GM12878 (cell line): ENCODE data around the gene ARHGEF7. TPM values are rescaled to one million over a fixed set of nuclear protein-coding genes. Genes with fewer than 3 reads are reported as not detected.

Experiments
- ATAC-seq: fragments of 200-7000 bp; cut with Tn5 transposase; 3 replicates; pipeline ENCODE4 v1.9.1; 2020; ENCODE audit warnings: mild to moderate bottlenecking, moderate library complexity
- BruUV-seq: library from RNA; stranded (reverse); fragments of 400-500 nt; replicated peaks from 2 replicates; lab custom pipeline; 2021; lab: Mats Ljungman, UMichigan
- CTCF ChIA-PET: fragments of 300-600 bp; sonication (Branson Sonifier 250); formaldehyde crosslinking; extraction: SDS; loops from one replicate; lab custom pipeline; 2021; ENCODE audit warnings: inconsistent platforms; lab: Yijun Ruan, JAX
- POLR2A ChIA-PET: fragments of 350-600 bp; formaldehyde crosslinking; extraction: SDS; loops from one replicate; lab custom pipeline; 2021; ENCODE audit warnings: inconsistent platforms; lab: Charles Lee
- RAD21 ChIA-PET: fragments of 300-600 bp; sonication (Branson Sonifier 250); formaldehyde crosslinking; loops from one replicate; lab custom pipeline; 2023; ENCODE audit warnings: antibody characterized with exemption; ENCODE audit not compliant: unreplicated experiment; lab: Charles Lee
- SMC1A ChIA-PET: fragments of 300-600 bp; sonication (Branson Sonifier 250); formaldehyde crosslinking; loops from one replicate; lab custom pipeline; 2023; ENCODE audit not compliant: unreplicated experiment, uncharacterized antibody; lab: Charles Lee
- DNase-seq: peaks from one replicate; pipeline ENCODE4 v3.0.0-alpha.2; 2011; ENCODE audit warnings: low read depth, low spot score
- FAIRE-seq: peaks from 3 replicates; lab custom pipeline; 2011; peaks lifted over from hg19 to GRCh38; lab: Jason Lieb, UNC
- H2AFZ ChIP-seq: 2 replicates; pipeline ENCODE4 v1.6.0; 2011; ENCODE audit warnings: low read depth, low read length, control low read depth; ENCODE audit not compliant: control insufficient read depth
- H3K27ac ChIP-seq: 2 replicates; pipeline ENCODE4 v1.5.1; 2011; ENCODE audit warnings: control low read depth; ENCODE audit not compliant: control insufficient read depth, insufficient read depth
- H3K27me3 ChIP-seq, 2 experiments: replicated peaks in 1 of 2; 2 replicates each; pipeline versions ENCODE4 v1.6.0 to v1.6.1; 2011; ENCODE audit warnings: low read length in 1 of 2; ENCODE audit not compliant: control insufficient read depth in 2 of 2, insufficient read depth in 2 of 2
- H3K36me3 ChIP-seq, 2 experiments: 2 replicates each; pipeline ENCODE4 v1.5.1; 2011; ENCODE audit warnings: low read length in 1 of 2; ENCODE audit not compliant: control insufficient read depth in 2 of 2, insufficient read depth in 2 of 2
- H3K4me1 ChIP-seq: 2 replicates; pipeline ENCODE4 v1.6.1; 2011; ENCODE audit warnings: mild to moderate bottlenecking, low read length, moderate library complexity, mixed read lengths; ENCODE audit not compliant: control insufficient read depth, insufficient read depth
- H3K4me2 ChIP-seq: 2 replicates; pipeline ENCODE4 v1.6.0; 2011; ENCODE audit warnings: control low read depth; ENCODE audit not compliant: control insufficient read depth, insufficient read depth
- H3K4me3 ChIP-seq: fragments of 200-600 bp; sonication (generic); 2 replicates; pipeline ENCODE4 v1.5.1; 2016
- H3K79me2 ChIP-seq: 2 replicates; pipeline ENCODE4 v1.6.0; 2011; ENCODE audit warnings: low read length; ENCODE audit not compliant: control insufficient read depth, insufficient read depth
- H3K9ac ChIP-seq: 2 replicates; pipeline ENCODE4 v1.8.0; 2011; ENCODE audit warnings: low read length, control low read depth, mixed read lengths; ENCODE audit not compliant: control insufficient read depth, insufficient read depth
- H3K9me3 ChIP-seq: replicated peaks from 3 replicates; pipeline ENCODE4 v1.5.1; 2011; ENCODE audit warnings: mild to moderate bottlenecking, low read length; ENCODE audit not compliant: control insufficient read depth, insufficient read depth
- H4K20me1 ChIP-seq: 2 replicates; pipeline ENCODE4 v1.6.0; 2011; ENCODE audit not compliant: control insufficient read depth, insufficient read depth
- ETV6 ChIP-seq, 2 experiments: fragments of 450-650 bp in 1 of 2; IDR thresholded peaks in 1 of 2; conservative IDR thresholded peaks in 1 of 2; 2 replicates each; pipeline ENCODE4 v1.6.1; 2014; ENCODE audit warnings: antibody characterized with exemption in 1 of 2, borderline replicate concordance in 1 of 2, low read depth in 1 of 2, mild to moderate bottlenecking in 1 of 2, moderate library complexity in 1 of 2
- MEF2A ChIP-seq: IDR thresholded peaks from 2 replicates; pipeline ENCODE4 v1.6.1; 2011; ENCODE audit warnings: low read depth, mild to moderate bottlenecking, low read length, moderate library complexity; ENCODE audit not compliant: insufficient read depth
- MEF2B ChIP-seq: fragments of 450-650 bp; IDR thresholded peaks from 2 replicates; pipeline ENCODE4 v1.6.1; 2018; ENCODE audit warnings: mild to moderate bottlenecking, moderate library complexity; ENCODE audit not compliant: partially characterized antibody, poor library complexity, severe bottlenecking
- SIN3A ChIP-seq: IDR thresholded peaks from 2 replicates; pipeline ENCODE4 v1.6.1; 2012; ENCODE audit warnings: low read depth, low read length, improper control_type of control experiment
- SMAD5 ChIP-seq: IDR thresholded peaks from 2 replicates; pipeline ENCODE4 v1.6.1; 2016; ENCODE audit warnings: antibody characterized with exemption, low read depth
- SP1 ChIP-seq: IDR thresholded peaks from one replicate; pipeline ENCODE4 v1.6.1; 2011; ENCODE audit warnings: low read depth, low read length
- TCF7 ChIP-seq: IDR thresholded peaks from 2 replicates; pipeline ENCODE4 v1.6.1; 2014; ENCODE audit warnings: antibody characterized with exemption, borderline replicate concordance
- ZNF592 ChIP-seq: fragments of 450-650 bp; IDR thresholded peaks from 2 replicates; pipeline ENCODE4 v1.6.1; 2017; ENCODE audit warnings: mild to moderate bottlenecking, moderate library complexity
- WGBS: methylation state at CpG from one replicate; pipeline ENCODE4 v1.1.6; 2016; ENCODE audit warnings: low lambda C conversion rate; ENCODE audit not compliant: insufficient replicate concordance, insufficient coverage; ENCODE audit errors: missing lambda C conversion rate; 5-methylcytosine and 5-hydroxymethylcytosine counted together
- in situ Hi-C: fragments of 300-500 bp; cut with MboI; formaldehyde crosslinking; loops from 9 replicates; pipeline ENCODE4 v1.14.3; 2018; ENCODE audit warnings: mixed read lengths
- intact Hi-C: fragments of 100-400 bp; cut with micrococcal nuclease; formaldehyde crosslinking; loops from one replicate; pipeline ENCODE4 v1.14.2; 2022; ENCODE audit not compliant: unreplicated experiment
- polyA plus RNA-seq, 11 experiments: library from polyadenylated mRNA; depleted of rRNA in 4 of 11; unstranded in 6 of 11; stranded (reverse) in 5 of 11; fragments of >200 nt; fragmentation: Nextera tagmentation in 4 of 11; fragmentation: Illumina TruSeq in 1 of 11; extraction: Ambion mirVana in 4 of 11; extraction: Trizol in 1 of 11; gene quantifications; 1 replicate in 1 of 11; 2 replicates in 10 of 11; pipeline versions ENCODE4 v1.2.1 to v1.2.3, GENCODE V29; 2011 to 2016; ENCODE audit warnings: inconsistent platforms in 2 of 11, missing spikeins in 2 of 11, low read depth in 1 of 11
- total RNA-seq, 4 experiments: library from RNA; depleted of rRNA in 3 of 4; stranded (reverse); fragments of >200 nt in 3 of 4; fragmentation: Illumina TruSeq in 1 of 4; extraction: Trizol in 1 of 4; gene quantifications; 2 replicates each; pipeline versions ENCODE4 v1.2.1 to v1.2.3, GENCODE V29; 2013 to 2021
- TF ChIP-seq, protein P1 (sequence below): IDR thresholded peaks from 2 replicates; pipeline ENCODE4 v1.6.1; 2011; ENCODE audit warnings: borderline replicate concordance, low read depth, mild to moderate bottlenecking, moderate library complexity, low read length; ENCODE audit not compliant: insufficient read depth, poor library complexity, severe bottlenecking
- TF ChIP-seq, protein P2 (sequence below): fragments of 450-650 bp; formaldehyde crosslinking; IDR thresholded peaks from 2 replicates; pipeline ENCODE4 v1.4.0; 2020; ENCODE audit warnings: mild to moderate bottlenecking, moderate library complexity

The ARHGEF7 gene
- total and polyA plus RNA-seq, 10 of the 15 experiments (the other 5 are each of a cell fraction or from before 2014, with no cell fraction given), result 4.7 to 65.5 (median 36.6) TPM

DNA sequence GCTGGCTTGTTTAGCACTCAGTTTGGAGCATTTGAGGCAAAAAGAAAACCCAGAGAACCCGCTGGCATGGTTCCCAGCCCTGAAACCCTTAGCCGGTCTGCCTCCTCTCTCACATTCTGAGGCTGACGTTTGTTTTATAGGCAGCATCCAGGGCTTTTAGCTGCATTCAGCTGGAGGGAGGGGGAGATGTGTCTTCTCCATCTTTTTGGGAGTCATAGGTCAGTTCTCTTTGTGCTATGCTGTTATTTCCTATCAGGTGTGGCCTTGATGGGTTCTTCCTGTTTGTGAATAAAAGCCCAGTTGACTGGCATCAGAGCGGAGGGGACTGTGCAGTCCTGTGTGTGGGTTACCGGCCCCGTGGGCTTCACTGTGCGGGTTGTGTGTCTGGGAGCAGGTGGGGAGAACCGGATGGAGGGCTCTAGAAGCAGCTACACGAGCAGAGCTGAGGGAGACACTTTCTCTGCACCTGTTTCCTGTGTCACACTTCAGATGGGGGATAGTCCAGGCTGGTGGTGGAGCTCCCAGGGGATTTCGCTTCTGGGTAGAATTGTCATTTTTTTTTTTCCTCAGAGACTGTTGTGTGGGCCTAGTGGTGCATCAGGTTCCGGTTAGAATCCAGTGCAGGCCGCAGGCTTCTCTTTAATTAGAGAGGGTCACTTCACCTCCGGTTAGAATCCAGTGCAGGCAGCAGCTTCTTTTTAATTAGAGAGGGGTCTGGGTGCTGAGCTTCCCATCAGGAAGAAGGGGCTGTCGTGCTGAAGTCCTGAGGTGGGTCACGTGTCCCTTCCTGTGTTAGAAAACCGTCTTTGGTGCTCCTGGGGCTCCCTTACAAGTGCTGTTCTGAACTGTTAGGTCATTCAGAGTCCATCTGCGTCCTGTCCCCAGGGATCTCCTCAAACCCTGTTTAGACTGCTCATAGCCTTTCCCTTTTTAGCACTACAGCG lies 69.6 kb downstream of the ARHGEF7 start:
- H2AFZ ChIP-seq, result no peak overlapping the region
- peak; percentile 93 for DNase-seq
- SMC1A ChIA-PET, result interaction anchor here (0.6 to 10.0 kb wide), 22 partner anchors 13 to 473 kb away, joined by 3 to 99 read pairs (median 5); no protein-coding TSS in a partner anchor
- RAD21 ChIA-PET, result interaction anchor here (0.9 to 6.0 kb wide), 14 partner anchors 15 to 623 kb away, joined by 3 to 36 read pairs (median 4); partner anchors contain the start of genes ANKRD10 and RAB20
- H3K27ac ChIP-seq, result peak overlapping the region; percentile 70
- H3K27me3 ChIP-seq, result no peaks in the 10 kb centered on the region
- in situ Hi-C loops, result no loop called here
- no peaks in the 10 kb centered on the region for H4K20me1 ChIP-seq
- intact Hi-C loops, result loop anchor here (1.0 to 10.0 kb wide), 5 partner anchors 18 to 470 kb away; partner anchors contain the start of gene ING1
- H3K9me3 ChIP-seq, result no peaks in the 10 kb centered on the region; the same call in 2 of the 3 replicates
- WGBS, result 1% methylated on average over 18 of the region's 18 CpGs
- H3K4me1 ChIP-seq, result peaks cover 47% of the 10 kb centered on the region
- peak; percentile 91 for ATAC-seq
- peak; percentile 87 for FAIRE-seq
- H3K4me2 ChIP-seq, result peak overlapping the region; percentile 95
- peak overlapping the region; percentile 75 for H3K9ac ChIP-seq
- POLR2A ChIA-PET, result interaction anchor here (0.6 to 1.9 kb wide), 14 partner anchors 10 to 271 kb away, joined by 3 to 13 read pairs (median 4); no protein-coding TSS in a partner anchor
- BruUV-seq, result TSS peak; percentile 72
- peaks cover 0 to 1% of the 10 kb centered on the region in 2 experiments; a peak in 3 of 4 replicates for H3K36me3 ChIP-seq
- CTCF ChIA-PET, result interaction anchor here (1.0 to 1.8 kb wide), 11 partner anchors 14 to 117 kb away, joined by 3 to 7 read pairs (median 4); no protein-coding TSS in a partner anchor
- peaks cover 98% of the 10 kb centered on the region for H3K79me2 ChIP-seq
- peak overlapping the region; percentile 67 for H3K4me3 ChIP-seq
- TF ChIP-seq ETV6 (conservative IDR thresholded peaks at IDR 0.05 in 1 of 2, IDR thresholded peaks at IDR 0.05 in 1 of 2; ENCODE audit: borderline replicate concordance in 1 of 2, low read depth in 1 of 2), result peak in 1 of 2 experiments; percentile 85; a peak in 2 of 4 replicates
- no peak for TF ChIP-seq SIN3A
- TF ChIP-seq, protein P1, sequence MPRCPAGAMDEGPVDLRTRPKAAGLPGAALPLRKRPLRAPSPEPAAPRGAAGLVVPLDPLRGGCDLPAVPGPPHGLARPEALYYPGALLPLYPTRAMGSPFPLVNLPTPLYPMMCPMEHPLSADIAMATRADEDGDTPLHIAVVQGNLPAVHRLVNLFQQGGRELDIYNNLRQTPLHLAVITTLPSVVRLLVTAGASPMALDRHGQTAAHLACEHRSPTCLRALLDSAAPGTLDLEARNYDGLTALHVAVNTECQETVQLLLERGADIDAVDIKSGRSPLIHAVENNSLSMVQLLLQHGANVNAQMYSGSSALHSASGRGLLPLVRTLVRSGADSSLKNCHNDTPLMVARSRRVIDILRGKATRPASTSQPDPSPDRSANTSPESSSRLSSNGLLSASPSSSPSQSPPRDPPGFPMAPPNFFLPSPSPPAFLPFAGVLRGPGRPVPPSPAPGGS, result peak; percentile 76
- peak; percentile 48 for TF ChIP-seq SP1
- peak; percentile 65; the same call in 1 of the 2 replicates for TF ChIP-seq MEF2A
- TF ChIP-seq, protein P2, sequence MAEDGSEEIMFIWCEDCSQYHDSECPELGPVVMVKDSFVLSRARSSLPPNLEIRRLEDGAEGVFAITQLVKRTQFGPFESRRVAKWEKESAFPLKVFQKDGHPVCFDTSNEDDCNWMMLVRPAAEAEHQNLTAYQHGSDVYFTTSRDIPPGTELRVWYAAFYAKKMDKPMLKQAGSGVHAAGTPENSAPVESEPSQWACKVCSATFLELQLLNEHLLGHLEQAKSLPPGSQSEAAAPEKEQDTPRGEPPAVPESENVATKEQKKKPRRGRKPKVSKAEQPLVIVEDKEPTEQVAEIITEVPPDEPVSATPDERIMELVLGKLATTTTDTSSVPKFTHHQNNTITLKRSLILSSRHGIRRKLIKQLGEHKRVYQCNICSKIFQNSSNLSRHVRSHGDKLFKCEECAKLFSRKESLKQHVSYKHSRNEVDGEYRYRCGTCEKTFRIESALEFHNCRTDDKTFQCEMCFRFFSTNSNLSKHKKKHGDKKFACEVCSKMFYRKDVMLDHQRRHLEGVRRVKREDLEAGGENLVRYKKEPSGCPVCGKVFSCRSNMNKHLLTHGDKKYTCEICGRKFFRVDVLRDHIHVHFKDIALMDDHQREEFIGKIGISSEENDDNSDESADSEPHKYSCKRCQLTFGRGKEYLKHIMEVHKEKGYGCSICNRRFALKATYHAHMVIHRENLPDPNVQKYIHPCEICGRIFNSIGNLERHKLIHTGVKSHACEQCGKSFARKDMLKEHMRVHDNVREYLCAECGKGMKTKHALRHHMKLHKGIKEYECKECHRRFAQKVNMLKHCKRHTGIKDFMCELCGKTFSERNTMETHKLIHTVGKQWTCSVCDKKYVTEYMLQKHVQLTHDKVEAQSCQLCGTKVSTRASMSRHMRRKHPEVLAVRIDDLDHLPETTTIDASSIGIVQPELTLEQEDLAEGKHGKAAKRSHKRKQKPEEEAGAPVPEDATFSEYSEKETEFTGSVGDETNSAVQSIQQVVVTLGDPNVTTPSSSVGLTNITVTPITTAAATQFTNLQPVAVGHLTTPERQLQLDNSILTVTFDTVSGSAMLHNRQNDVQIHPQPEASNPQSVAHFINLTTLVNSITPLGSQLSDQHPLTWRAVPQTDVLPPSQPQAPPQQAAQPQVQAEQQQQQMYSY (CRISPR knock-in tag), result no peak
- no peak for TF ChIP-seq TCF7
- TF ChIP-seq ZNF592, result no peak
- TF ChIP-seq MEF2B, result peak; percentile 99
- no peak; the same call in 1 of the 2 replicates for TF ChIP-seq SMAD5
